Measurements from ENCODE around the gene XRCC6. TPM values are rescaled to one million over a fixed set of nuclear protein-coding genes. Genes with fewer than 3 reads are reported as not detected.

XRCC6 gene
- total and polyA plus RNA-seq, 2 of the 13 experiments (the other 11 are each of a cell fraction or from before 2014, with no cell fraction given) = 124 to 625 TPM

- TF ChIP-seq, protein P1, sequence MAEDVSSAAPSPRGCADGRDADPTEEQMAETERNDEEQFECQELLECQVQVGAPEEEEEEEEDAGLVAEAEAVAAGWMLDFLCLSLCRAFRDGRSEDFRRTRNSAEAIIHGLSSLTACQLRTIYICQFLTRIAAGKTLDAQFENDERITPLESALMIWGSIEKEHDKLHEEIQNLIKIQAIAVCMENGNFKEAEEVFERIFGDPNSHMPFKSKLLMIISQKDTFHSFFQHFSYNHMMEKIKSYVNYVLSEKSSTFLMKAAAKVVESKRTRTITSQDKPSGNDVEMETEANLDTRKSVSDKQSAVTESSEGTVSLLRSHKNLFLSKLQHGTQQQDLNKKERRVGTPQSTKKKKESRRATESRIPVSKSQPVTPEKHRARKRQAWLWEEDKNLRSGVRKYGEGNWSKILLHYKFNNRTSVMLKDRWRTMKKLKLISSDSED (CRISPR knock-in tag; IDR thresholded peaks at IDR 0.05) = no peak
- TF ChIP-seq HNRNPH1 (optimal IDR thresholded peaks at IDR 0.05; ENCODE audit: low read depth, low read length) (no peak), ZNF615 (CRISPR knock-in tag; IDR thresholded peaks at IDR 0.05; ENCODE audit: borderline replicate concordance) (no peak), GABPB1 (CRISPR knock-in tag; IDR thresholded peaks at IDR 0.05) (peak; percentile 33), FOSL2 (CRISPR knock-in tag; IDR thresholded peaks at IDR 0.05) (peak; percentile 27; the same call in 1 of the 2 replicates), ZSCAN31 (CRISPR knock-in tag; IDR thresholded peaks at IDR 0.05; ENCODE audit: low read depth) (0 out of 2 replicates have a peak, but pooled peaks have one; percentile 36), SIN3A (IDR thresholded peaks at IDR 0.05; ENCODE audit: borderline replicate concordance, low read depth, low read length) (no peak), RNF219 (CRISPR knock-in tag; IDR thresholded peaks at IDR 0.05) (no peak), MEIS1 (CRISPR knock-in tag; IDR thresholded peaks at IDR 0.05; ENCODE audit: borderline replicate concordance) (no peak), ZBTB42 (CRISPR knock-in tag; IDR thresholded peaks at IDR 0.05) (no peak)
- TF ChIP-seq, protein P2, sequence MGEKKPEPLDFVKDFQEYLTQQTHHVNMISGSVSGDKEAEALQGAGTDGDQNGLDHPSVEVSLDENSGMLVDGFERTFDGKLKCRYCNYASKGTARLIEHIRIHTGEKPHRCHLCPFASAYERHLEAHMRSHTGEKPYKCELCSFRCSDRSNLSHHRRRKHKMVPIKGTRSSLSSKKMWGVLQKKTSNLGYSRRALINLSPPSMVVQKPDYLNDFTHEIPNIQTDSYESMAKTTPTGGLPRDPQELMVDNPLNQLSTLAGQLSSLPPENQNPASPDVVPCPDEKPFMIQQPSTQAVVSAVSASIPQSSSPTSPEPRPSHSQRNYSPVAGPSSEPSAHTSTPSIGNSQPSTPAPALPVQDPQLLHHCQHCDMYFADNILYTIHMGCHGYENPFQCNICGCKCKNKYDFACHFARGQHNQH (CRISPR knock-in tag; IDR thresholded peaks at IDR 0.05) = peak; percentile 60; the same call in 1 of the 2 replicates
- TF ChIP-seq, protein P3, sequence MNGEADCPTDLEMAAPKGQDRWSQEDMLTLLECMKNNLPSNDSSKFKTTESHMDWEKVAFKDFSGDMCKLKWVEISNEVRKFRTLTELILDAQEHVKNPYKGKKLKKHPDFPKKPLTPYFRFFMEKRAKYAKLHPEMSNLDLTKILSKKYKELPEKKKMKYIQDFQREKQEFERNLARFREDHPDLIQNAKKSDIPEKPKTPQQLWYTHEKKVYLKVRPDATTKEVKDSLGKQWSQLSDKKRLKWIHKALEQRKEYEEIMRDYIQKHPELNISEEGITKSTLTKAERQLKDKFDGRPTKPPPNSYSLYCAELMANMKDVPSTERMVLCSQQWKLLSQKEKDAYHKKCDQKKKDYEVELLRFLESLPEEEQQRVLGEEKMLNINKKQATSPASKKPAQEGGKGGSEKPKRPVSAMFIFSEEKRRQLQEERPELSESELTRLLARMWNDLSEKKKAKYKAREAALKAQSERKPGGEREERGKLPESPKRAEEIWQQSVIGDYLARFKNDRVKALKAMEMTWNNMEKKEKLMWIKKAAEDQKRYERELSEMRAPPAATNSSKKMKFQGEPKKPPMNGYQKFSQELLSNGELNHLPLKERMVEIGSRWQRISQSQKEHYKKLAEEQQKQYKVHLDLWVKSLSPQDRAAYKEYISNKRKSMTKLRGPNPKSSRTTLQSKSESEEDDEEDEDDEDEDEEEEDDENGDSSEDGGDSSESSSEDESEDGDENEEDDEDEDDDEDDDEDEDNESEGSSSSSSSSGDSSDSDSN (CRISPR knock-in tag; IDR thresholded peaks at IDR 0.05) = peak; percentile 43; the same call in 1 of the 2 replicates
- TF ChIP-seq, protein P4, sequence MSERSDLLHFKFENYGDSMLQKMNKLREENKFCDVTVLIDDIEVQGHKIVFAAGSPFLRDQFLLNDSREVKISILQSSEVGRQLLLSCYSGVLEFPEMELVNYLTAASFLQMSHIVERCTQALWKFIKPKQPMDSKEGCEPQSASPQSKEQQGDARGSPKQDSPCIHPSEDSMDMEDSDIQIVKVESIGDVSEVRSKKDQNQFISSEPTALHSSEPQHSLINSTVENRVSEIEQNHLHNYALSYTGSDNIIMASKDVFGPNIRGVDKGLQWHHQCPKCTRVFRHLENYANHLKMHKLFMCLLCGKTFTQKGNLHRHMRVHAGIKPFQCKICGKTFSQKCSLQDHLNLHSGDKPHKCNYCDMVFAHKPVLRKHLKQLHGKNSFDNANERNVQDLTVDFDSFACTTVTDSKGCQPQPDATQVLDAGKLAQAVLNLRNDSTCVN (CRISPR knock-in tag; IDR thresholded peaks at IDR 0.05; ENCODE audit: borderline replicate concordance) = 0 out of 2 replicates have a peak, but pooled peaks have one; percentile 46
- TF ChIP-seq, protein P5, sequence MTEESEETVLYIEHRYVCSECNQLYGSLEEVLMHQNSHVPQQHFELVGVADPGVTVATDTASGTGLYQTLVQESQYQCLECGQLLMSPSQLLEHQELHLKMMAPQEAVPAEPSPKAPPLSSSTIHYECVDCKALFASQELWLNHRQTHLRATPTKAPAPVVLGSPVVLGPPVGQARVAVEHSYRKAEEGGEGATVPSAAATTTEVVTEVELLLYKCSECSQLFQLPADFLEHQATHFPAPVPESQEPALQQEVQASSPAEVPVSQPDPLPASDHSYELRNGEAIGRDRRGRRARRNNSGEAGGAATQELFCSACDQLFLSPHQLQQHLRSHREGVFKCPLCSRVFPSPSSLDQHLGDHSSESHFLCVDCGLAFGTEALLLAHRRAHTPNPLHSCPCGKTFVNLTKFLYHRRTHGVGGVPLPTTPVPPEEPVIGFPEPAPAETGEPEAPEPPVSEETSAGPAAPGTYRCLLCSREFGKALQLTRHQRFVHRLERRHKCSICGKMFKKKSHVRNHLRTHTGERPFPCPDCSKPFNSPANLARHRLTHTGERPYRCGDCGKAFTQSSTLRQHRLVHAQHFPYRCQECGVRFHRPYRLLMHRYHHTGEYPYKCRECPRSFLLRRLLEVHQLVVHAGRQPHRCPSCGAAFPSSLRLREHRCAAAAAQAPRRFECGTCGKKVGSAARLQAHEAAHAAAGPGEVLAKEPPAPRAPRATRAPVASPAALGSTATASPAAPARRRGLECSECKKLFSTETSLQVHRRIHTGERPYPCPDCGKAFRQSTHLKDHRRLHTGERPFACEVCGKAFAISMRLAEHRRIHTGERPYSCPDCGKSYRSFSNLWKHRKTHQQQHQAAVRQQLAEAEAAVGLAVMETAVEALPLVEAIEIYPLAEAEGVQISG (CRISPR knock-in tag; IDR thresholded peaks at IDR 0.05) = peak; percentile 67
- TF ChIP-seq, protein P6, sequence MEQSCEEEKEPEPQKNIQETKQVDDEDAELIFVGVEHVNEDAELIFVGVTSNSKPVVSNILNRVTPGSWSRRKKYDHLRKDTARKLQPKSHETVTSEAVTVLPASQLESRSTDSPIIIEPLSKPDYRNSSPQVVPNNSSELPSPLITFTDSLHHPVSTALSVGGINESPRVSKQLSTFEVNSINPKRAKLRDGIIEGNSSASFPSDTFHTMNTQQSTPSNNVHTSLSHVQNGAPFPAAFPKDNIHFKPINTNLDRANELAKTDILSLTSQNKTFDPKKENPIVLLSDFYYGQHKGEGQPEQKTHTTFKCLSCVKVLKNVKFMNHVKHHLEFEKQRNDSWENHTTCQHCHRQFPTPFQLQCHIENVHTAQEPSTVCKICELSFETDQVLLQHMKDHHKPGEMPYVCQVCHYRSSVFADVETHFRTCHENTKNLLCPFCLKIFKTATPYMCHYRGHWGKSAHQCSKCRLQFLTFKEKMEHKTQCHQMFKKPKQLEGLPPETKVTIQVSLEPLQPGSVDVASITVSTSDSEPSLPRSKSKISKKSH (CRISPR knock-in tag; IDR thresholded peaks at IDR 0.05; ENCODE audit: borderline replicate concordance) = no peak
Measured at GRCh38 chr22:41576877-41577276, 44.2 kb upstream of the XRCC6 start (continued).
